H9 (cell line): ENCODE measurements around the gene TCF7L2. TPM values are rescaled to one million over a fixed set of nuclear protein-coding genes. Genes with fewer than 3 reads are reported as not detected.

Source experiments
- DNase-seq: peaks from one replicate; pipeline ENCODE4 v3.0.0-alpha.2; 2017
- H2AFZ ChIP-seq: one replicate; pipeline ENCODE4 v1.6.1; 2013; ENCODE audit warnings: mild to moderate bottlenecking, low read length, control low read depth, moderate library complexity
- H2AK5ac ChIP-seq: 2 replicates; pipeline ENCODE4 v1.6.1; 2013; ENCODE audit warnings: low read length, control low read depth, mixed read lengths; ENCODE audit not compliant: insufficient read length
- H2BK120ac ChIP-seq: one replicate; pipeline ENCODE4 v1.6.1; 2013; ENCODE audit warnings: low read depth, mild to moderate bottlenecking, low read length, control low read depth, inconsistent platforms; ENCODE audit not compliant: poor library complexity, severe bottlenecking
- H2BK12ac ChIP-seq: 2 replicates; pipeline ENCODE4 v1.6.1; 2013; ENCODE audit warnings: low read length, control low read depth, mixed read lengths, low read depth; ENCODE audit not compliant: insufficient read length
- H2BK15ac ChIP-seq: 2 replicates; pipeline ENCODE4 v1.6.1; 2013; ENCODE audit warnings: low read depth, low read length, control low read depth
- H2BK20ac ChIP-seq: one replicate; pipeline ENCODE4 v1.6.1; 2013; ENCODE audit warnings: low read depth, mild to moderate bottlenecking, low read length, control low read depth, inconsistent platforms; ENCODE audit not compliant: poor library complexity, severe bottlenecking
- H2BK5ac ChIP-seq: 2 replicates; pipeline ENCODE4 v1.6.1; 2013; ENCODE audit warnings: low read length, control low read depth, mixed read lengths; ENCODE audit not compliant: insufficient read length
- H3K14ac ChIP-seq: 2 replicates; pipeline ENCODE4 v1.6.1; 2013; ENCODE audit warnings: low read length, control low read depth; ENCODE audit not compliant: insufficient read depth
- H3K18ac ChIP-seq: 2 replicates; pipeline ENCODE4 v1.6.1; 2013; ENCODE audit warnings: low read depth, mild to moderate bottlenecking, mixed read lengths, low read length, control low read depth; ENCODE audit not compliant: insufficient read length
- H3K23ac ChIP-seq: 2 replicates; pipeline ENCODE4 v1.6.1; 2013; ENCODE audit warnings: low read length, control low read depth, mixed read lengths, low read depth; ENCODE audit not compliant: insufficient read length
- H3K23me2 ChIP-seq: 2 replicates; pipeline ENCODE4 v1.6.1; 2013; ENCODE audit warnings: low read depth, mild to moderate bottlenecking, mixed read lengths, low read length, control low read depth; ENCODE audit not compliant: insufficient read length, poor library complexity, severe bottlenecking
- H3K27ac ChIP-seq: 2 replicates; pipeline ENCODE4 v1.5.1; 2013; ENCODE audit warnings: low read length, control low read depth, mixed read lengths, low read depth; ENCODE audit not compliant: insufficient read length
- H3K27me3 ChIP-seq: 2 replicates; pipeline ENCODE4 v1.6.1; 2013; ENCODE audit warnings: low read length, control low read depth, inconsistent platforms; ENCODE audit not compliant: insufficient read depth
- H3K4ac ChIP-seq: 2 replicates; pipeline ENCODE4 v1.6.1; 2013; ENCODE audit warnings: low read depth, mild to moderate bottlenecking, control low read depth, inconsistent platforms, low read length, moderate library complexity
- H3K4me1 ChIP-seq: 2 replicates; pipeline ENCODE4 v1.6.1; 2013; ENCODE audit warnings: low read length, control low read depth, inconsistent platforms; ENCODE audit not compliant: insufficient read depth
- H3K4me2 ChIP-seq: 2 replicates; pipeline ENCODE4 v1.6.1; 2013; ENCODE audit warnings: low read length, control low read depth, mixed read lengths; ENCODE audit not compliant: insufficient read length, insufficient read depth
- H3K56ac ChIP-seq: 2 replicates; pipeline ENCODE4 v1.6.1; 2013; ENCODE audit warnings: low read depth, mild to moderate bottlenecking, mixed read lengths, low read length, control low read depth; ENCODE audit not compliant: insufficient read length
- H3K79me1 ChIP-seq: 2 replicates; pipeline ENCODE4 v1.6.1; 2013; ENCODE audit warnings: low read depth, mild to moderate bottlenecking, moderate library complexity, low read length, control low read depth, inconsistent platforms; ENCODE audit not compliant: insufficient read depth, poor library complexity, severe bottlenecking
- H3K79me2 ChIP-seq: 2 replicates; pipeline ENCODE4 v1.6.1; 2013; ENCODE audit warnings: low read length, control low read depth, inconsistent platforms; ENCODE audit not compliant: insufficient read depth
- H3K9ac ChIP-seq: 2 replicates; pipeline ENCODE4 v1.6.1; 2013; ENCODE audit warnings: low read length, control low read depth, mixed read lengths; ENCODE audit not compliant: insufficient read length; ENCODE audit errors: extremely low read depth
- H3K9me3 ChIP-seq: one replicate; pipeline ENCODE4 v1.6.1; 2013; ENCODE audit warnings: low read depth, low read length, inconsistent platforms; ENCODE audit not compliant: control insufficient read depth
- H3T11ph ChIP-seq: one replicate; pipeline ENCODE4 v1.6.1; 2013; ENCODE audit warnings: mild to moderate bottlenecking, low read length, control low read depth, inconsistent platforms
- H4K20me1 ChIP-seq: one replicate; pipeline ENCODE4 v1.6.1; 2013; ENCODE audit not compliant: control insufficient read depth, insufficient read length, insufficient read depth
- H4K5ac ChIP-seq: 2 replicates; pipeline ENCODE4 v1.6.1; 2013; ENCODE audit warnings: low read depth, mild to moderate bottlenecking, mixed read lengths, low read length, control low read depth; ENCODE audit not compliant: insufficient read length
- H4K8ac ChIP-seq: replicated peaks from 2 replicates; pipeline ENCODE4 v1.6.1; 2013; ENCODE audit warnings: low read length, control low read depth, mixed read lengths, low read depth; ENCODE audit not compliant: insufficient read length
- H4K91ac ChIP-seq: 2 replicates; pipeline ENCODE4 v1.6.1; 2013; ENCODE audit warnings: low read depth, mild to moderate bottlenecking, moderate library complexity, mixed read lengths, low read length, control low read depth; ENCODE audit not compliant: insufficient read length
- H3K27ac Mint-ChIP-seq, 3 experiments: 2 replicates in 2 of 3; 3 replicates in 1 of 3; pipeline ENCODE4 v1.8.0; 2020 to 2021; ENCODE audit warnings: mixed read lengths in 3 of 3, mild to moderate bottlenecking in 1 of 3, moderate library complexity in 1 of 3
- H3K27me3 Mint-ChIP-seq: 2 replicates; pipeline ENCODE4 v1.8.0; 2021; ENCODE audit warnings: low read depth, mild to moderate bottlenecking, moderate library complexity, mixed read lengths
- H3K36me3 Mint-ChIP-seq, 3 experiments: 2 replicates in 2 of 3; 3 replicates in 1 of 3; pipeline ENCODE4 v1.8.0; 2020 to 2021; ENCODE audit warnings: low read depth in 3 of 3, mixed read lengths in 3 of 3; ENCODE audit not compliant: insufficient read depth in 1 of 3
- H3K4me1 Mint-ChIP-seq, 2 experiments: 2 replicates each; pipeline ENCODE4 v1.8.0; 2020; ENCODE audit warnings: mixed read lengths in 2 of 2
- H3K4me3 Mint-ChIP-seq, 2 experiments: 2 replicates in 1 of 2; 3 replicates in 1 of 2; pipeline ENCODE4 v1.8.0; 2020 to 2021; ENCODE audit warnings: mild to moderate bottlenecking in 2 of 2, mixed read lengths in 2 of 2, moderate library complexity in 1 of 2
- H3K9me3 Mint-ChIP-seq, 2 experiments: 2 replicates in 1 of 2; 3 replicates in 1 of 2; pipeline ENCODE4 v1.8.0; 2020; ENCODE audit warnings: mild to moderate bottlenecking in 2 of 2, mixed read lengths in 2 of 2, moderate library complexity in 1 of 2
- CTCF ChIP-seq: fragments of 200-600 bp; sonication (generic); conservative IDR thresholded peaks from 3 replicates; pipeline ENCODE4 v1.8.0; 2021; ENCODE audit warnings: antibody characterized with exemption, mild to moderate bottlenecking
- WGBS: extraction: QIAGEN DNeasy Blood & Tissue Kit; methylation state at CpG from one replicate; pipeline ENCODE4 v1.1.7; 2013; ENCODE audit warnings: missing lambda C conversion rate, low lambda C conversion rate, mixed read lengths; ENCODE audit not compliant: insufficient read length; ENCODE audit errors: extremely low coverage; 5-methylcytosine and 5-hydroxymethylcytosine counted together
- total RNA-seq: library from RNA; stranded (reverse); gene quantifications from 2 replicates; pipeline ENCODE4 v1.2.1, GENCODE V29; 2021

TCF7L2 gene
- total RNA-seq, 1 experiment from 2014 or later = 71.1 TPM

- Histone ChIP-seq H3K23ac (no peak overlapping the region), H3K27me3 (no peaks in the 10 kb centered on the region), H3K23me2 (no peaks in the 10 kb centered on the region), H2BK12ac (no peak overlapping the region), H2BK20ac (no peak overlapping the region), H3K18ac (no peak overlapping the region), H3K79me2 (peaks cover 12% of the 10 kb centered on the region; the same call in 1 of the 2 replicates), H2BK5ac (no peak overlapping the region), H2AK5ac (no peak overlapping the region), H3K56ac (no peak overlapping the region), H4K20me1 (no peaks in the 10 kb centered on the region), H3K4ac (no peak overlapping the region), H3K27ac (no peak overlapping the region), H4K5ac (no peak overlapping the region), H2BK15ac (no peak overlapping the region), H4K8ac (no peak overlapping the region), H3K9ac (no peak overlapping the region), H3K4me2 (no peak overlapping the region), H2AFZ (no peak overlapping the region), H3K14ac (no peak overlapping the region), H2BK120ac (no peak overlapping the region), H3K4me1 (peaks cover 16% of the 10 kb centered on the region; the same call in 1 of the 2 replicates), H3T11ph (no peak overlapping the region), H3K9me3 (no peaks in the 10 kb centered on the region), H4K91ac (no peak overlapping the region), H3K79me1 (peaks cover 25% of the 10 kb centered on the region)
- H3K36me3 Mint-ChIP-seq = peaks cover 9 to 45% (median 31%) of the 10 kb centered on the region in 3 experiments
- H3K27ac Mint-ChIP-seq = peak overlapping the region; percentile 62 to 91 (median 84); a peak in 5 of 7 replicates
- no peak for TF ChIP-seq CTCF
- no peaks in the 10 kb centered on the region for H3K27me3 Mint-ChIP-seq
- DNase-seq = no peak
- no CpG with 5 or more reads among the region's 4 CpGs for WGBS
- H3K4me3 Mint-ChIP-seq = no peak overlapping the region
- peaks cover 59 to 70% of the 10 kb centered on the region in 2 experiments for H3K4me1 Mint-ChIP-seq
- no peaks in the 10 kb centered on the region for H3K9me3 Mint-ChIP-seq
These were observed 134.0 kb downstream of the TCF7L2 start for GRCh38 chr10:113084031-113084430.
